Activated naive CD4-positive, alpha-beta T cell treated with anti-CD3 and anti-CD28 coated beads, Interleukin-2, amount 10 ng/mL, durations not matched to agents 7 days and 5 days (primary cell): Measurements from ENCODE around the gene GATA2.

Experiments used
- CTCF ChIA-PET: fragments of 350-600 bp; sonication (Branson Sonifier 250); formaldehyde crosslinking; loops from one replicate; lab custom pipeline; 2021; ENCODE audit warnings: antibody characterized with exemption; lab: Charles Lee
- DNase-seq: peaks from one replicate; pipeline ENCODE4 v3.0.0-alpha.2; 2020
- H3K27ac Mint-ChIP-seq: one replicate; pipeline ENCODE4 v1.8.0; 2021; ENCODE audit warnings: mild to moderate bottlenecking, moderate library complexity, mixed read lengths
- H3K27me3 Mint-ChIP-seq: one replicate; pipeline ENCODE4 v1.8.0; 2021; ENCODE audit warnings: mild to moderate bottlenecking, mixed read lengths
- H3K36me3 Mint-ChIP-seq: one replicate; pipeline ENCODE4 v1.8.0; 2021; ENCODE audit warnings: mixed read lengths
- H3K4me1 Mint-ChIP-seq: one replicate; pipeline ENCODE4 v1.8.0; 2021; ENCODE audit warnings: mixed read lengths
- H3K4me3 Mint-ChIP-seq: one replicate; pipeline ENCODE4 v1.8.0; 2021; ENCODE audit warnings: mild to moderate bottlenecking, moderate library complexity, mixed read lengths
- H3K9me3 Mint-ChIP-seq: one replicate; pipeline ENCODE4 v1.8.0; 2021; ENCODE audit warnings: mixed read lengths

The GATA2 gene

GRCh38 chr3:128442949-128443348, 50.1 kb downstream of the GATA2 start:
- peaks cover 13% of the 10 kb centered on the region for H3K4me1 Mint-ChIP-seq
- peaks cover 42% of the 10 kb centered on the region for H3K27me3 Mint-ChIP-seq
- peaks cover 29% of the 10 kb centered on the region for H3K9me3 Mint-ChIP-seq
- no peak overlapping the region for H3K27ac Mint-ChIP-seq
- CTCF ChIA-PET: no interaction called here
- no peak for DNase-seq
- H3K36me3 Mint-ChIP-seq: peaks cover 15% of the 10 kb centered on the region
- H3K4me3 Mint-ChIP-seq: no peak overlapping the region

- DNase-seq: no peak
- Mint-ChIP-seq H3K9me3 (peaks cover 21% of the 10 kb centered on the region), H3K4me1 (peaks cover 4% of the 10 kb centered on the region), H3K4me3 (no peak overlapping the region), H3K36me3 (peaks cover 10% of the 10 kb centered on the region), H3K27ac (no peak overlapping the region), H3K27me3 (peaks cover 42% of the 10 kb centered on the region)
- CTCF ChIA-PET: interaction anchor here (0.9 kb wide), 1 partner anchor 55 kb away, joined by 3 read pairs; no protein-coding TSS in a partner anchor
Observed at GRCh38 chr3:128442070-128442469, 50.9 kb downstream of the GATA2 start.

- Mint-ChIP-seq H3K27ac (no peak overlapping the region), H3K4me3 (no peak overlapping the region), H3K27me3 (peaks cover 69% of the 10 kb centered on the region), H3K4me1 (no peaks in the 10 kb centered on the region), H3K9me3 (no peaks in the 10 kb centered on the region), H3K36me3 (no peaks in the 10 kb centered on the region)
- CTCF ChIA-PET: interaction anchor here (0.9 kb wide), 1 partner anchor 14 kb away, joined by 3 read pairs; no protein-coding TSS in a partner anchor
- DNase-seq: no peak
Observed at GRCh38 chr3:128439226-128439625, 53.8 kb downstream of the GATA2 start.

DNA sequence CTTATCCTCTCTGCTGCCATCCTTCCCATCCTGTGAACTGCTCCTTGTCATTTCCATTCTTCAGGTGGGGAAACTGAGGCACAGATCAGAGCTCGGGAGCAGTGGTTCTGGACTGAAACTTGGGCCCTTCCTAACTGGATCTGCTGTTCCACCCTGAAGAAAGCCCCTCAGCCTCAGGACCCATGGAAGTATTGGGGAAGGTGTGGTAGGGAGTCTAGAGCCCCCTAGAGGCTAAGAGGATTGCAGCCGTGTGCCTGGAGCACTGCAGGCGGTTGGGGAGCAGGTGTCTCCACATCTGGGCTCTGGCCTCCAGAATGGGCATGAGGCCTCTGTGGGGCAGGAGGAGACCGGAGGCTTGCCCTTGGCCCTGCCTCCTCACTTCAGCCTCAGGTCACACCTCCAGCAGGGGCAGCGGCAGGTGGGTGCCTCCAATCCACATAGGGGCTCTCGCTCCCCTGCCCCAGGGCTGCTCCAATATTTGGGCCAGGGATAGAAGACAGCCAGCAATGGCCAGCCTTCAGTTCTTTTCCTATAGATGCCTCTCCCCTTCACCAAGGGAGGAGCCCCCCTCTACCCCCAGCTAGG, 54.4 kb downstream of the GATA2 start:
- H3K4me3 Mint-ChIP-seq: no peak overlapping the region
- H3K36me3 Mint-ChIP-seq: no peaks in the 10 kb centered on the region
- CTCF ChIA-PET: interaction anchor here (0.6 to 1.3 kb wide), 8 partner anchors 8 to 167 kb away, joined by 3 to 4 read pairs (median 3); no protein-coding TSS in a partner anchor
- DNase-seq: no peak
- no peaks in the 10 kb centered on the region for H3K9me3 Mint-ChIP-seq
- no peak overlapping the region for H3K27ac Mint-ChIP-seq
- peaks cover 76% of the 10 kb centered on the region for H3K27me3 Mint-ChIP-seq
- no peaks in the 10 kb centered on the region for H3K4me1 Mint-ChIP-seq

DNA sequence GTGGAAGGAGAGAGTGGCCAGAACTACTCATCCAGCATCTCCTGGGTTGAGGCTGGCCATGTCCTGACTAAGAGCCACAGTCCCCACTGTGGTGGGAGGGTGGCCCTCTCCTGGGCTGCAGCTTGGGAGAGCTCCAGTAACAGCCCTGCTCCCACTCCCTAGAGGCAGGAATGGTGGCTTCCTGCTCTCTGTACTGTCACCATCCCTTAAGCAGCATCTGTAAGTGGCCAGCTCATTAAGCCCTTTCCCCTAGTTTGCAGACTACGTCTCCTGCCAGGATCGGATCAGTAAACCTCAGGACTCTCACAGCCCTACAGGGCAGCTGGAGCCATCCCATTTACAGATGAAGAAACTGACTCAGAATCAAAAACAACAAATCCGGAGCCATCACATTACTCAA, 56.8 kb downstream of the GATA2 start:
- peaks cover 9% of the 10 kb centered on the region for H3K4me1 Mint-ChIP-seq
- no peak for DNase-seq
- H3K27me3 Mint-ChIP-seq: peaks cover 80% of the 10 kb centered on the region
- H3K27ac Mint-ChIP-seq: no peak overlapping the region
- H3K36me3 Mint-ChIP-seq: no peaks in the 10 kb centered on the region
- CTCF ChIA-PET: no interaction called here
- H3K9me3 Mint-ChIP-seq: no peaks in the 10 kb centered on the region
- H3K4me3 Mint-ChIP-seq: no peak overlapping the region

DNA sequence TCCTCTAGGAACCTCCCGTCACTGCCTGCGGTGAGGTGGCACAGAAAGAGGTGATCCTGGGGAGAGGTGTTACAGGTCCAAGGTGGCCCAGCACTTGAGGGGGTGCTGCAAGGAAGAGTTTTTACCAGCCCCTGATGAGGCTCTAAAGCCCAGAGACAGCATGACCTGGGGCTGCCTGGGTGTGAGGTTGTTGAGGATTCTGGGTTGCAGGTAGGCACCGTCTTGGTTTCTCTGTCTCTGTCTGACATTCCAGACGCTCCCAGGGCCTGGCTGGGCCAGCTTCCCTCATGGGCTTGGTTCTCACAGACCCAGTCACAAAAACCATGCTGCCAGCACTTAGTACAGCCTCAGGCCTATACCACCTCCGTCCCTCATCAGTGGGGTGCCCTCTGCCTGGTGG, 57.4 kb downstream of the GATA2 start:
- Mint-ChIP-seq H3K27ac (no peak overlapping the region), H3K4me3 (no peak overlapping the region), H3K9me3 (no peaks in the 10 kb centered on the region), H3K4me1 (peaks cover 9% of the 10 kb centered on the region), H3K36me3 (no peaks in the 10 kb centered on the region), H3K27me3 (peaks cover 81% of the 10 kb centered on the region)
- CTCF ChIA-PET: no interaction called here
- no peak for DNase-seq

- H3K4me1 Mint-ChIP-seq: peaks cover 9% of the 10 kb centered on the region
- no peak for DNase-seq
- peaks cover 85% of the 10 kb centered on the region for H3K27me3 Mint-ChIP-seq
- H3K9me3 Mint-ChIP-seq: no peaks in the 10 kb centered on the region
- H3K4me3 Mint-ChIP-seq: no peak overlapping the region
- no peaks in the 10 kb centered on the region for H3K36me3 Mint-ChIP-seq
- CTCF ChIA-PET: interaction anchor here (1.8 kb wide), 1 partner anchor 172 kb away, joined by 3 read pairs; no protein-coding TSS in a partner anchor
- H3K27ac Mint-ChIP-seq: no peak overlapping the region
Observed at GRCh38 chr3:128435058-128435457, 57.9 kb downstream of the GATA2 start.

GRCh38 chr3:128434524-128434923, 58.5 kb downstream of the GATA2 start:
- DNase-seq: no peak
- peaks cover 9% of the 10 kb centered on the region for H3K4me1 Mint-ChIP-seq
- H3K27ac Mint-ChIP-seq: no peak overlapping the region
- no peaks in the 10 kb centered on the region for H3K36me3 Mint-ChIP-seq
- no peak overlapping the region for H3K4me3 Mint-ChIP-seq
- H3K27me3 Mint-ChIP-seq: peaks cover 86% of the 10 kb centered on the region
- no peaks in the 10 kb centered on the region for H3K9me3 Mint-ChIP-seq
- CTCF ChIA-PET: interaction anchor here (1.8 kb wide), 1 partner anchor 173 kb away, joined by 3 read pairs; no protein-coding TSS in a partner anchor

DNA sequence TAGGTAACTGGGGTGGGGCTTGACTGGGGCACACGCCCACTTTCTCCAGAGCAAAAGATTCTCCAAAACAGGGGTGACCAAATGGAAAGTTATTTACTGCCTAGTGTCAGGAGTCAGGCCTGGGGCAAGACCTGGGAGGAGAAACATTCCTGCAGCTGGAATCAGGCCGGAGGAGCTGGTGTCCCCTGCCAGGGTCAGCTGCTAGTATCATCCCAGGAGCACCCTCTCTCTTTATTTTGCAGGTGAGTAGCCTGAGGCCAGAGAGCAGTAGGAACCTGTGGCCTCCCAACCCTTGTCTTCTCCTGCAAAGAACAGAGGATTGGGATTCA, 59.2 kb downstream of the GATA2 start:
- H3K27me3 Mint-ChIP-seq: peaks cover 85% of the 10 kb centered on the region
- no peak for DNase-seq
- H3K4me3 Mint-ChIP-seq: no peak overlapping the region
- H3K4me1 Mint-ChIP-seq: peaks cover 9% of the 10 kb centered on the region
- CTCF ChIA-PET: interaction anchor here (1.8 kb wide), 1 partner anchor 174 kb away, joined by 3 read pairs; no protein-coding TSS in a partner anchor
- peak overlapping the region; percentile 24 for H3K27ac Mint-ChIP-seq
- no peaks in the 10 kb centered on the region for H3K9me3 Mint-ChIP-seq
- no peaks in the 10 kb centered on the region for H3K36me3 Mint-ChIP-seq

DNA sequence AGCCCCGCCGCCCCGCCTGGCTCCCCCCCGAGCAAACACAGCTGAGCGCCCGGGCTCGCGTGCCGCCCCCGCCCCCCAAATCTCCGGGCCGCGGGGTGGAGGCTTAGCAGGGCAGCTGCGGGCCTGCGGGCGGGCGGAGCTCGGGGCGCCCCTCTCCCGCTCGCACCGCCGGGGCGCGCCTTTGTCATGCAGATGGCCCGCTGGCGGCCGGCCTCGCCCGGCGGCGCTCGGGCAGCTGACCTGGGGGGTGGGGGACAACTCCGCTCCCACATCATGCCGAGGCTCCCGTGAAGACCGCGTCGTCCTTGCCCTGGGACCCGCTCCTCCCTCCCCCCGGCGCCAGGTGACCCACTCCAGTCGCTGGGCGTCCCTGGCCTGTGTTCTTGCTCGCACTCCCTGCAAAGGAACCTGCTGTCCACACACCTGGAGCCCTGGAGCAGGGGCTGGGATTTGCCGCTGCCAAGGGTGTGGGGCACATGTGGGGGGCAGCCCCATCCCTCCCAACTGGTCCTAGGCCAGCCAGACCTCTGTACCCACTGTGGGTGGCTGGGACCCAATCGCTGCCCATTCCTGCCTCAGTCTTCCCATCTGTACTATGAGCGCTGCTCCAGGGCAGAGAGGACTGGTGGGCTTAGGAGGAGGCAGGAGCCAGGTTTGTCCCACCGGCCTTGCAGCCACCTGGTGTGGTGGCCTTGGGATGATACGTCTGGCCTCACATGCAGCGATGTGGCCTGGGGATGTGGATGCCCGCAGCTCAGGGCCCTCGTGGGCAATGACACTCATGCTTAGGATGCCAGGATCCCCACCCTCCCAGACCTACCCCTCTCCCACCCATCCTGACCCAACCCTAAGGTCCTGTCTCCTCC, 59.8 kb downstream of the GATA2 start:
- CTCF ChIA-PET: interaction anchor here (1.8 kb wide), 1 partner anchor 174 kb away, joined by 3 read pairs; no protein-coding TSS in a partner anchor
- Mint-ChIP-seq H3K36me3 (no peaks in the 10 kb centered on the region), H3K27ac (no peak overlapping the region), H3K9me3 (no peaks in the 10 kb centered on the region), H3K4me1 (peaks cover 9% of the 10 kb centered on the region), H3K4me3 (no peak overlapping the region), H3K27me3 (peaks cover 85% of the 10 kb centered on the region)
- DNase-seq: no peak

DNA sequence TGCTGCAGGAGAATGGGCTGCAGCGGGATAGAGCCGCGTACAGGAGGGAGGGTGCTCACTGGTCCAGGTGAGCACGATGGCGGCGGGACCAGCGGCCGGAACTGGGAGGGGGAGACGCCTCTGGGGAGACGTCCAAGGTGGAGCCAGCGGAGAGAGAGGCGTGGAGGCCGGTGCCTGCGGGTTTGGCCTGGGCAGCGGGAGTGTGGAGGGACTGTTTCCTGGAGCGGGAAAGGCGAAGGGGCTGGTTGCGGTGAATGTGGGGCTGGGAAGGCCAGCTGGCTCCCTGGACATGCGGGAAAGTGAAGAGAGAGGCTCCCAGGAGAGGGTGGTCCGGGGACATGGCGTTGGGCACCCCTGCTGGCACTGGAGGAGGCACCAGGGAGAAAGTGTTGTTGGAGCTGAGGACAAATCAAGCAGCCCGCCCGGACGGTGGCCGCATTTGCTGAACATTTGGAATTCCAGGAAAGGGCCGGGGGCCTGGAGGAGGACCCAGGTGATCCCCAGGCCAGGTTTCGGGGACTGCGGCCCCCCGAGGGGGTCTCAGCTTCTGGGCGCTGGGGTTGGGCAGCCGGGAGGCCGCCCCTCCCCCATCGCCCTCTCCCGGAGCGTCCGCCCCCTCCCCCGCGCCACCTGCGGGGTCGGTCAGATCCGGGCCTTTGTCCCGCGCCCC, 60.6 kb downstream of the GATA2 start:
- no peak overlapping the region for H3K27ac Mint-ChIP-seq
- DNase-seq: no peak
- H3K36me3 Mint-ChIP-seq: no peaks in the 10 kb centered on the region
- H3K4me1 Mint-ChIP-seq: peaks cover 9% of the 10 kb centered on the region
- no peak overlapping the region for H3K4me3 Mint-ChIP-seq
- CTCF ChIA-PET: no interaction called here
- H3K27me3 Mint-ChIP-seq: peaks cover 90% of the 10 kb centered on the region
- H3K9me3 Mint-ChIP-seq: no peaks in the 10 kb centered on the region

GRCh38 chr3:128431803-128432300, 61.1 kb downstream of the GATA2 start:
- Mint-ChIP-seq H3K9me3 (no peaks in the 10 kb centered on the region), H3K4me3 (no peak overlapping the region), H3K4me1 (peaks cover 9% of the 10 kb centered on the region), H3K36me3 (no peaks in the 10 kb centered on the region), H3K27ac (no peak overlapping the region), H3K27me3 (peaks cover 95% of the 10 kb centered on the region)
- DNase-seq: no peak
- CTCF ChIA-PET: no interaction called here

DNA sequence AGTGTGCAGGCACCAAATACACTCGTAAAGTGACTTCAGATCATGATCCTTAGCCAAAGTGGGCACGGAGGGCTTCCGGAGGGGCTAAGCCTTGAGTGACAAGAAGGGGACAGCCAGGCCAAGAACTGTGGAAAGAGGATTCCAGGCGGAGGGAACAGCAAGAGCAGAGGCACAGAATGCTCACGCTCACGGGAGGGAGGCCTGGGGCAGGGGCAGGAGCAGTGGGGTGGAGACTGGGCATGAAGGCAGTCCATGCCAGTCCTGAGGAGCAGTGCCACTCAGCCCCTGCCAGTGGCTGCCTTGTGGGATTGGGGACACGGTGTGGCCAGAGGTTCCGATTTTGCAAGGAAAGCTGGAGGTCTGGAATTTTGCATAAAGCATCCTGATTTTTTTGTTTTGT, 62.3 kb downstream of the GATA2 start:
- no peak overlapping the region for H3K4me3 Mint-ChIP-seq
- H3K27ac Mint-ChIP-seq: no peak overlapping the region
- peaks cover 9% of the 10 kb centered on the region for H3K4me1 Mint-ChIP-seq
- no peaks in the 10 kb centered on the region for H3K36me3 Mint-ChIP-seq
- H3K9me3 Mint-ChIP-seq: no peaks in the 10 kb centered on the region
- peaks cover 84% of the 10 kb centered on the region for H3K27me3 Mint-ChIP-seq
- no peak for DNase-seq
- CTCF ChIA-PET: interaction anchor here (1.2 to 1.8 kb wide), 2 partner anchors 8 to 68 kb away, joined by 3 to 7 read pairs; no protein-coding TSS in a partner anchor

DNA sequence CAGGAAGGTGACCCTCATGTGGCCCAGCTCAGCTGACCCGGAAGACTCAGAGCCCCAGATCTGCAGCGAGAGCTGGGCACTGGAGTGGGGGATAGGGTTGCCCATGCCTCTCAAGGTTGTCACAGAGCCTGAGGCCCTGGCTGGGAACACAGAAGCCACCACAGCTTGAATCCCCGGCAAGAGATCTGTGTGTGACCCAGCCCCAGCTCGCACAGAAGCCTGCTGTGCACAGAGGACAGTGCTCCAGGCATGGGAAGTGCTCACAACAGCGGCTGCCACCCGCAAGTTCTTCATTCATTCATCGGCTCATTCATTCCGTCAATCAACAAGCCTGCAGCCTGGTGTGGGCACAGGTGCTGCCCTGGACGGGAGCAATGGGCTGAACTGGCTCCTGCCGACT, 62.7 kb downstream of the GATA2 start:
- Mint-ChIP-seq H3K4me3 (no peak overlapping the region), H3K27ac (no peak overlapping the region), H3K4me1 (peaks cover 9% of the 10 kb centered on the region), H3K27me3 (peaks cover 80% of the 10 kb centered on the region), H3K36me3 (no peaks in the 10 kb centered on the region), H3K9me3 (no peaks in the 10 kb centered on the region)
- CTCF ChIA-PET: interaction anchor here (1.2 to 1.8 kb wide), 2 partner anchors 8 to 69 kb away, joined by 3 to 7 read pairs; no protein-coding TSS in a partner anchor
- DNase-seq: no peak
